ENCODE data around the gene MACROD1.

- TF ChIP-seq, protein P1, sequence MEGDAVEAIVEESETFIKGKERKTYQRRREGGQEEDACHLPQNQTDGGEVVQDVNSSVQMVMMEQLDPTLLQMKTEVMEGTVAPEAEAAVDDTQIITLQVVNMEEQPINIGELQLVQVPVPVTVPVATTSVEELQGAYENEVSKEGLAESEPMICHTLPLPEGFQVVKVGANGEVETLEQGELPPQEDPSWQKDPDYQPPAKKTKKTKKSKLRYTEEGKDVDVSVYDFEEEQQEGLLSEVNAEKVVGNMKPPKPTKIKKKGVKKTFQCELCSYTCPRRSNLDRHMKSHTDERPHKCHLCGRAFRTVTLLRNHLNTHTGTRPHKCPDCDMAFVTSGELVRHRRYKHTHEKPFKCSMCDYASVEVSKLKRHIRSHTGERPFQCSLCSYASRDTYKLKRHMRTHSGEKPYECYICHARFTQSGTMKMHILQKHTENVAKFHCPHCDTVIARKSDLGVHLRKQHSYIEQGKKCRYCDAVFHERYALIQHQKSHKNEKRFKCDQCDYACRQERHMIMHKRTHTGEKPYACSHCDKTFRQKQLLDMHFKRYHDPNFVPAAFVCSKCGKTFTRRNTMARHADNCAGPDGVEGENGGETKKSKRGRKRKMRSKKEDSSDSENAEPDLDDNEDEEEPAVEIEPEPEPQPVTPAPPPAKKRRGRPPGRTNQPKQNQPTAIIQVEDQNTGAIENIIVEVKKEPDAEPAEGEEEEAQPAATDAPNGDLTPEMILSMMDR (IDR thresholded peaks at IDR 0.05) = no peak
- TF ChIP-seq ZBTB21 (CRISPR knock-in tag; IDR thresholded peaks at IDR 0.05; ENCODE audit: borderline replicate concordance) (no peak), NR3C1 (CRISPR knock-in tag; conservative IDR thresholded peaks at IDR 0.05; ENCODE audit: low read depth) (no peak), JUN (CRISPR knock-in tag; IDR thresholded peaks at IDR 0.05) (peak; percentile 63; the same call in 1 of the 2 replicates), FOXJ3 (CRISPR knock-in tag; IDR thresholded peaks at IDR 0.05; ENCODE audit: borderline replicate concordance) (no peak), PRRX2 (CRISPR knock-in tag; IDR thresholded peaks at IDR 0.05) (no peak), PRDM15 (CRISPR knock-in tag; IDR thresholded peaks at IDR 0.05) (no peak)
- TF ChIP-seq, protein P2, sequence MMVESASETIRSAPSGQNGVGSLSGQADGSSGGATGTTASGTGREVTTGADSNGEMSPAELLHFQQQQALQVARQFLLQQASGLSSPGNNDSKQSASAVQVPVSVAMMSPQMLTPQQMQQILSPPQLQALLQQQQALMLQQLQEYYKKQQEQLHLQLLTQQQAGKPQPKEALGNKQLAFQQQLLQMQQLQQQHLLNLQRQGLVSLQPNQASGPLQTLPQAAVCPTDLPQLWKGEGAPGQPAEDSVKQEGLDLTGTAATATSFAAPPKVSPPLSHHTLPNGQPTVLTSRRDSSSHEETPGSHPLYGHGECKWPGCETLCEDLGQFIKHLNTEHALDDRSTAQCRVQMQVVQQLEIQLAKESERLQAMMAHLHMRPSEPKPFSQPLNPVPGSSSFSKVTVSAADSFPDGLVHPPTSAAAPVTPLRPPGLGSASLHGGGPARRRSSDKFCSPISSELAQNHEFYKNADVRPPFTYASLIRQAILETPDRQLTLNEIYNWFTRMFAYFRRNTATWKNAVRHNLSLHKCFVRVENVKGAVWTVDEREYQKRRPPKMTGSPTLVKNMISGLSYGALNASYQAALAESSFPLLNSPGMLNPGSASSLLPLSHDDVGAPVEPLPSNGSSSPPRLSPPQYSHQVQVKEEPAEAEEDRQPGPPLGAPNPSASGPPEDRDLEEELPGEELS (CRISPR knock-in tag; IDR thresholded peaks at IDR 0.05) = 0 out of 2 replicates have a peak, but pooled peaks have one; percentile 31
Observed at GRCh38 chr11:64165842-64166635, at the start of gene MACROD1.

Measured in WTC11 (cell line).